Stromal cell of bone marrow (primary cell): ENCODE data around the gene CCDC138.
A peak's percentile ranks its signal among the peaks of the same experiment; 100 is the strongest.

ENCODE experiments used
- DNase-seq: peaks from one replicate; pipeline ENCODE4 v3.0.0-alpha.2; 2012; ENCODE audit warnings: low read depth

Gene CCDC138

GRCh38 chr2:108919571-108920373 is 133.2 kb downstream of the CCDC138 start:
- DNase-seq, result no peak

GRCh38 chr2:108920686-108921085 is 134.1 kb downstream of the CCDC138 start:
- DNase-seq, result no peak

- no peak for DNase-seq
Observed at GRCh38 chr2:108921096-108922030, 134.8 kb downstream of the CCDC138 start.

GRCh38 chr2:108922141-108922915 is 135.8 kb downstream of the CCDC138 start:
- peak; percentile 9 for DNase-seq

- DNase-seq, result no peak
Observed at GRCh38 chr2:108923019-108923700, 136.6 kb downstream of the CCDC138 start.

GRCh38 chr2:108923736-108924579 is 137.4 kb downstream of the CCDC138 start:
- DNase-seq, result no peak

- no peak for DNase-seq
Observed at GRCh38 chr2:108924580-108925251, 138.1 kb downstream of the CCDC138 start.

GRCh38 chr2:108925286-108925685 is 138.7 kb downstream of the CCDC138 start:
- no peak for DNase-seq

- DNase-seq, result no peak
Observed at GRCh38 chr2:108925735-108926134, 139.2 kb downstream of the CCDC138 start.
